PC-9 (cell line): ENCODE data around the gene MELTF. TPM values are rescaled to one million over a fixed set of nuclear protein-coding genes. Genes with fewer than 3 reads are reported as not detected.

Experiments
- BruUV-seq: library from RNA; stranded (reverse); fragments of 400-500 nt; replicated peaks from 2 replicates; lab custom pipeline; 2021; lab: Mats Ljungman, UMichigan
- CTCF ChIA-PET: fragments of 300-600 bp; sonication (Branson Sonifier 250); formaldehyde crosslinking; loops from one replicate; lab custom pipeline; 2022; ENCODE audit warnings: antibody characterized with exemption; lab: Charles Lee
- POLR2A ChIA-PET: fragments of 300-600 bp; sonication (Branson Sonifier 250); formaldehyde crosslinking; loops from one replicate; lab custom pipeline; 2022; ENCODE audit warnings: antibody characterized with exemption; ENCODE audit not compliant: unreplicated experiment; lab: Charles Lee
- DNase-seq, 2 experiments: peaks; one replicate each; pipeline versions ENCODE4 v3.0.0 to v3.0.0-alpha.2; 2015 to 2022; ENCODE audit warnings: mixed read lengths in 1 of 2
- H2AFZ ChIP-seq: fragments of 200-600 bp; sonication (generic); 2 replicates; pipeline ENCODE4 v1.8.1; 2017; ENCODE audit warnings: antibody characterized with exemption
- H3F3A ChIP-seq: fragments of 200-600 bp; sonication (generic); 2 replicates; pipeline ENCODE4 v1.8.1; 2017; ENCODE audit warnings: antibody characterized with exemption, mild to moderate bottlenecking, low read depth; ENCODE audit not compliant: insufficient read depth
- H3K27ac ChIP-seq: fragments of 200-600 bp; sonication (generic); 2 replicates; pipeline ENCODE4 v1.6.1; 2016; ENCODE audit warnings: mixed run types
- H3K27me3 ChIP-seq: fragments of 200-600 bp; sonication (generic); 2 replicates; pipeline ENCODE4 v1.6.1; 2016; ENCODE audit warnings: low read depth, mixed run types; ENCODE audit not compliant: insufficient read depth
- H3K36me3 ChIP-seq: fragments of 200-600 bp; sonication (generic); 2 replicates; pipeline ENCODE4 v1.6.1; 2016; ENCODE audit warnings: low read depth, mixed run types
- H3K4me1 ChIP-seq: fragments of 200-600 bp; sonication (generic); replicated peaks from 2 replicates; pipeline ENCODE4 v1.6.1; 2016; ENCODE audit warnings: mixed run types; ENCODE audit not compliant: insufficient read depth
- H3K4me2 ChIP-seq: fragments of 200-600 bp; sonication (generic); 2 replicates; pipeline ENCODE4 v1.6.1; 2017; ENCODE audit warnings: mixed run types
- H3K4me3 ChIP-seq: fragments of 200-600 bp; sonication (generic); 2 replicates; pipeline ENCODE4 v1.6.1; 2016; ENCODE audit warnings: mixed run types
- H3K79me2 ChIP-seq: fragments of 200-600 bp; sonication (generic); 2 replicates; pipeline ENCODE4 v1.6.1; 2017; ENCODE audit warnings: low read depth, mixed run types
- H3K9me2 ChIP-seq: fragments of 200-600 bp; sonication (generic); 2 replicates; pipeline ENCODE4 v1.8.1; 2017; ENCODE audit warnings: mild to moderate bottlenecking; ENCODE audit not compliant: insufficient read depth
- H3K9me3 ChIP-seq: fragments of 200-600 bp; sonication (generic); 2 replicates; pipeline ENCODE4 v1.8.1; 2016; ENCODE audit warnings: low read depth; ENCODE audit not compliant: insufficient read depth
- H4K20me1 ChIP-seq: fragments of 200-600 bp; sonication (generic); 2 replicates; pipeline ENCODE4 v1.8.1; 2017; ENCODE audit not compliant: insufficient read depth
- EZH2 ChIP-seq: fragments of 200-600 bp; sonication (generic); IDR thresholded peaks from 2 replicates; pipeline ENCODE4 v1.8.0; 2017; ENCODE audit warnings: antibody characterized with exemption, low read depth
- intact Hi-C: fragments of 100-400 bp; cut with micrococcal nuclease; formaldehyde crosslinking; loops from one replicate; pipeline ENCODE4 v1.10.0; 2022; ENCODE audit not compliant: unreplicated experiment
- total RNA-seq: library from RNA; stranded (reverse); gene quantifications from 2 replicates; pipeline ENCODE4 v1.2.3, GENCODE V29; 2021
- TF ChIP-seq, protein P1 (sequence below): fragments of 200-600 bp; sonication (generic); conservative IDR thresholded peaks from 2 replicates; pipeline ENCODE4 v1.6.1; 2017; ENCODE audit warnings: mixed run types, antibody characterized with exemption, mild to moderate bottlenecking, moderate library complexity

The MELTF gene
- total RNA-seq, 1 experiment from 2014 or later: 154 TPM

DNA sequence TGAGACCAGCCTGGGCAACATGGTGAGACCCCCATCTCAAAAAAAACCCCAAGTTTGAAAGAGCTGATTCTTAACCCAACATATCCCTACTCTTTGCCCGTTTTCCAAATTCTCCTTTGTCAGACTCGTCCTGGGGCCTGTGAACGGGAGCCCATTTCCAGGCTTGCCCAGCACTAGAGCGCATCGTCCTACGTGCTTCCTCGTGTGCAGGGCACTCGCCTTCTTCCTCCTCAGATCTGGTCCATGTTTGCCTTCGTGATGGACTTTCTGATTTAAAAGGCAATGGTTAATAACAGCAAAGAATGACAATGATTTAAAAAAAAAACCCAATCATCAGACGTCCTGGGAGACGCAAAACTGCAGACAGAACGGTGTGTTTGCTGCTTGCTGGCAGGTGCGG lies 10.1 kb downstream of the MELTF start:
- no peak overlapping the region for H3K27ac ChIP-seq
- ChIA-PET POLR2A (no interaction called here), CTCF (no interaction called here)
- H3K4me3 ChIP-seq: no peak overlapping the region
- H3K27me3 ChIP-seq: no peaks in the 10 kb centered on the region
- intact Hi-C loops: no loop called here
- no peak for TF ChIP-seq EZH2
- TF ChIP-seq, protein P1, sequence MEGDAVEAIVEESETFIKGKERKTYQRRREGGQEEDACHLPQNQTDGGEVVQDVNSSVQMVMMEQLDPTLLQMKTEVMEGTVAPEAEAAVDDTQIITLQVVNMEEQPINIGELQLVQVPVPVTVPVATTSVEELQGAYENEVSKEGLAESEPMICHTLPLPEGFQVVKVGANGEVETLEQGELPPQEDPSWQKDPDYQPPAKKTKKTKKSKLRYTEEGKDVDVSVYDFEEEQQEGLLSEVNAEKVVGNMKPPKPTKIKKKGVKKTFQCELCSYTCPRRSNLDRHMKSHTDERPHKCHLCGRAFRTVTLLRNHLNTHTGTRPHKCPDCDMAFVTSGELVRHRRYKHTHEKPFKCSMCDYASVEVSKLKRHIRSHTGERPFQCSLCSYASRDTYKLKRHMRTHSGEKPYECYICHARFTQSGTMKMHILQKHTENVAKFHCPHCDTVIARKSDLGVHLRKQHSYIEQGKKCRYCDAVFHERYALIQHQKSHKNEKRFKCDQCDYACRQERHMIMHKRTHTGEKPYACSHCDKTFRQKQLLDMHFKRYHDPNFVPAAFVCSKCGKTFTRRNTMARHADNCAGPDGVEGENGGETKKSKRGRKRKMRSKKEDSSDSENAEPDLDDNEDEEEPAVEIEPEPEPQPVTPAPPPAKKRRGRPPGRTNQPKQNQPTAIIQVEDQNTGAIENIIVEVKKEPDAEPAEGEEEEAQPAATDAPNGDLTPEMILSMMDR: no peak
- TSS peak; percentile 21 for BruUV-seq
- no peak for DNase-seq
- H3K4me1 ChIP-seq: no peaks in the 10 kb centered on the region
- H3K79me2 ChIP-seq: no peaks in the 10 kb centered on the region
- no peak overlapping the region for H2AFZ ChIP-seq
- H3K4me2 ChIP-seq: no peak overlapping the region
- H3K36me3 ChIP-seq: no peaks in the 10 kb centered on the region
- no peaks in the 10 kb centered on the region for H3K9me3 ChIP-seq
- no peaks in the 10 kb centered on the region for H3K9me2 ChIP-seq
- H3F3A ChIP-seq: no peaks in the 10 kb centered on the region; the same call in 1 of the 2 replicates
- H4K20me1 ChIP-seq: no peaks in the 10 kb centered on the region

DNA sequence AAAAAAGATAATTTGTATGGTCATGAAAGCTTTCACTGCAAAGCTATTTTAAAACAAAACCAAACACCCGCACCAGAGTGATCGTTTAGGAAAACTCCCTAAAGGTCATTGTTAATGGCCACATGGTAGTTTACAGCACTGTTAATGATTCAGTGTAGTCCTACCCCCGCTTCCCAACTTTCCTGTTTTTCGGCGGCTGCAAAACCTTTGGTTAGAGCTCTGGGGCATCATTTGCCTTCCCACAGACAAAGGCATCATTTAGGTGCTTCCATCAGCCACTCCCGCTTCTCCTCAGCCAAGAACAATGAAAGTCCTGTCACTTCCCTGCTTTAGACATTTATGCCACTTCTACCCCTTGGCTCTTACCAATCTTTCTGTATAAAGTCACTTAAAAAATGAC lies 10.6 kb downstream of the MELTF start:
- Histone ChIP-seq H3K9me2 (no peaks in the 10 kb centered on the region), H3K27ac (no peak overlapping the region), H2AFZ (no peak overlapping the region), H3K4me3 (no peak overlapping the region), H3K27me3 (no peaks in the 10 kb centered on the region), H4K20me1 (no peaks in the 10 kb centered on the region), H3K4me1 (no peaks in the 10 kb centered on the region), H3K79me2 (no peaks in the 10 kb centered on the region), H3K4me2 (no peak overlapping the region), H3K9me3 (no peaks in the 10 kb centered on the region), H3F3A (no peaks in the 10 kb centered on the region; the same call in 1 of the 2 replicates), H3K36me3 (no peaks in the 10 kb centered on the region)
- ChIA-PET CTCF (no interaction called here), POLR2A (interaction anchor here (0.6 kb wide), 1 partner anchor 65 kb away, joined by 4 read pairs; no protein-coding TSS in a partner anchor)
- DNase-seq: no peak
- intact Hi-C loops: no loop called here
- no peak for TF ChIP-seq EZH2
- TF ChIP-seq, protein P1: no peak
- no TSS peak for BruUV-seq

DNA sequence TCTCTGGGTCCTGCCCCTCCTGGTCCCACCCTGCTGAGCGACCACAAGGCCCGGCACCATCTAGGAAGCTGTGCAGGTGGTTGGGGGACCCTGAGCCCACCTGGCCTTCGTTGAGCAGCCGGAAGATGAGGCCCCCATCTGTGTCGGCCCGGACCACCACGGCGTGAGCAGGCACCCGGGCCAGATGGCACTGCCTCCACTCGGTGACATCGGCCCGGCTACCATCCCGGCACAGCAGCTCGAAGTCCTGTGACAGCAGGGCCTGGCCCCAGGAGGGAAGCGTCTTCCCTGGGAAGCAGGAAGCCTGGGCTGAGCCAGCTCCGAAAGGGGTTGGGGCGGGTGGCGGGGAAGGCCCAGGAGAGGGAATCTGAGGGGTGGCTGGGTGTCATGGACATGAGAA lies 12.6 kb downstream of the MELTF start:
- Histone ChIP-seq H3K9me3 (no peaks in the 10 kb centered on the region), H3K4me3 (no peak overlapping the region), H3K9me2 (no peaks in the 10 kb centered on the region), H3K36me3 (no peaks in the 10 kb centered on the region), H3K27me3 (no peaks in the 10 kb centered on the region), H4K20me1 (no peaks in the 10 kb centered on the region), H3K79me2 (no peaks in the 10 kb centered on the region), H3K4me1 (no peaks in the 10 kb centered on the region), H3F3A (no peaks in the 10 kb centered on the region; the same call in none of the 2 replicates), H2AFZ (no peak overlapping the region), H3K4me2 (no peak overlapping the region), H3K27ac (no peak overlapping the region)
- ChIA-PET POLR2A (no interaction called here), CTCF (no interaction called here)
- BruUV-seq: no TSS peak
- no peak for TF ChIP-seq EZH2
- TF ChIP-seq, protein P1: no peak
- DNase-seq: no peak
- intact Hi-C loops: no loop called here
